IMR-90 (cell line): ENCODE results near the gene NDUFS7. TPM values are rescaled to one million over a fixed set of nuclear protein-coding genes. Genes with fewer than 3 reads are reported as not detected.

Experiments used
- ATAC-seq: fragments of 200-7000 bp; cut with Tn5 transposase; 2 replicates; pipeline ENCODE4 v1.9.1; 2020; ENCODE audit warnings: low read depth, mild to moderate bottlenecking, moderate library complexity
- BruUV-seq: library from RNA; stranded (reverse); fragments of 400-500 nt; replicated peaks from 2 replicates; lab custom pipeline; 2021; lab: Mats Ljungman, UMichigan
- CTCF ChIA-PET: fragments of 300-600 bp; formaldehyde crosslinking; extraction: SDS; loops from one replicate; lab custom pipeline; 2021; ENCODE audit warnings: antibody characterized with exemption; lab: Yijun Ruan, JAX
- POLR2A ChIA-PET: fragments of 300-600 bp; sonication (Branson Sonifier 250); formaldehyde crosslinking; loops from one replicate; lab custom pipeline; 2022; ENCODE audit warnings: antibody characterized with exemption; ENCODE audit not compliant: unreplicated experiment; lab: Charles Lee
- DNase-seq: peaks from one replicate; pipeline ENCODE4 v3.0.0; 2013
- H2AFZ ChIP-seq: replicated peaks from 2 replicates; pipeline ENCODE3; 2013; ENCODE audit warnings: low read length, mild to moderate bottlenecking; ENCODE audit not compliant: poor library complexity
- H2AK5ac ChIP-seq: 2 replicates; pipeline ENCODE4 v1.6.1; 2013; ENCODE audit warnings: low read depth, low read length, inconsistent platforms
- H2AK9ac ChIP-seq: replicated peaks from 2 replicates; pipeline ENCODE3; 2013; ENCODE audit warnings: mild to moderate bottlenecking, low read depth, low read length, moderate library complexity; ENCODE audit not compliant: poor library complexity
- H2BK120ac ChIP-seq: 2 replicates; pipeline ENCODE4 v1.6.1; 2013; ENCODE audit warnings: low read depth, low read length, inconsistent platforms
- H2BK15ac ChIP-seq: 3 replicates; pipeline ENCODE4 v1.6.1; 2013; ENCODE audit warnings: low read depth, low read length, inconsistent platforms
- H2BK20ac ChIP-seq: 2 replicates; pipeline ENCODE4 v1.6.1; 2013; ENCODE audit warnings: low read depth, mild to moderate bottlenecking, inconsistent platforms, low read length, moderate library complexity
- H2BK5ac ChIP-seq: 2 replicates; pipeline ENCODE4 v1.6.1; 2013; ENCODE audit warnings: mild to moderate bottlenecking, low read depth, low read length, inconsistent platforms; ENCODE audit not compliant: poor library complexity, severe bottlenecking
- H3K14ac ChIP-seq: replicated peaks from 2 replicates; pipeline ENCODE4 v1.6.1; 2013; ENCODE audit warnings: low read depth, low read length, inconsistent platforms
- H3K18ac ChIP-seq: 2 replicates; pipeline ENCODE4 v1.6.1; 2013; ENCODE audit warnings: low read depth, low read length, control low read depth
- H3K23ac ChIP-seq: 2 replicates; pipeline ENCODE4 v1.6.1; 2013; ENCODE audit warnings: low read depth, low read length, inconsistent platforms
- H3K27ac ChIP-seq: 2 replicates; pipeline ENCODE4 v1.5.1; 2013; ENCODE audit warnings: mild to moderate bottlenecking, control low read depth, low read length; ENCODE audit not compliant: insufficient read depth
- H3K27me3 ChIP-seq: 2 replicates; pipeline ENCODE4 v1.6.1; 2013; ENCODE audit warnings: low read length; ENCODE audit not compliant: control insufficient read depth, insufficient read depth
- H3K36me3 ChIP-seq: 2 replicates; pipeline ENCODE4 v1.6.1; 2013; ENCODE audit warnings: low read length, mixed read lengths; ENCODE audit not compliant: control insufficient read depth, insufficient read depth
- H3K4ac ChIP-seq: 2 replicates; pipeline ENCODE4 v1.6.1; 2013; ENCODE audit warnings: low read depth, low read length, inconsistent platforms
- H3K4me1 ChIP-seq: 2 replicates; pipeline ENCODE4 v1.6.1; 2013; ENCODE audit warnings: low read length, mixed read lengths; ENCODE audit not compliant: control insufficient read depth, insufficient read depth
- H3K4me2 ChIP-seq: 2 replicates; pipeline ENCODE4 v1.6.1; 2013; ENCODE audit warnings: low read depth, mild to moderate bottlenecking, control low read depth, low read length, moderate library complexity
- H3K4me3 ChIP-seq: 2 replicates; pipeline ENCODE4 v1.5.1; 2013; ENCODE audit warnings: low read depth, mild to moderate bottlenecking, control low read depth, low read length, moderate library complexity; ENCODE audit not compliant: insufficient read depth
- H3K56ac ChIP-seq: 2 replicates; pipeline ENCODE4 v1.6.1; 2013; ENCODE audit warnings: low read length, inconsistent platforms; ENCODE audit not compliant: insufficient read depth; ENCODE audit errors: extremely low read depth
- H3K79me1 ChIP-seq, 2 experiments: 2 replicates each; pipeline ENCODE4 v1.6.1; 2013; ENCODE audit warnings: low read length in 2 of 2, inconsistent platforms in 1 of 2, low read depth in 1 of 2
- H3K9ac ChIP-seq: 2 replicates; pipeline ENCODE4 v1.6.1; 2013; ENCODE audit warnings: low read depth, low read length, control low read depth
- H3K9me1 ChIP-seq: 2 replicates; pipeline ENCODE4 v1.6.1; 2013; ENCODE audit warnings: low read length, inconsistent platforms; ENCODE audit not compliant: insufficient read depth
- H3K9me3 ChIP-seq: 2 replicates; pipeline ENCODE4 v1.6.1; 2013; ENCODE audit warnings: low read length; ENCODE audit not compliant: control insufficient read depth, insufficient read depth
- H4K20me1 ChIP-seq: 2 replicates; pipeline ENCODE4 v1.6.1; 2013; ENCODE audit warnings: low read length, inconsistent platforms; ENCODE audit not compliant: insufficient read depth
- H4K5ac ChIP-seq: 2 replicates; pipeline ENCODE4 v1.6.1; 2013; ENCODE audit warnings: mild to moderate bottlenecking, low read depth, low read length, control low read depth
- H4K8ac ChIP-seq, 2 experiments: 2 replicates each; pipeline ENCODE4 v1.6.1; 2013; ENCODE audit warnings: low read depth in 2 of 2, low read length in 2 of 2, control low read depth in 1 of 2, inconsistent platforms in 1 of 2
- H4K91ac ChIP-seq: 2 replicates; pipeline ENCODE4 v1.6.1; 2013; ENCODE audit warnings: low read depth, low read length, inconsistent platforms; ENCODE audit not compliant: insufficient read depth
- BHLHE40 ChIP-seq: fragments of 150-350 bp; IDR thresholded peaks from 2 replicates; pipeline ENCODE4 v1.6.1; 2016; ENCODE audit warnings: mild to moderate bottlenecking, low read depth, low read length
- CHD1 ChIP-seq: IDR thresholded peaks from 2 replicates; pipeline ENCODE4 v1.6.1; 2012; ENCODE audit warnings: low read depth, low read length, improper control_type of control experiment
- FOS ChIP-seq: fragments of 150-350 bp; IDR thresholded peaks from 2 replicates; pipeline ENCODE4 v1.6.1; 2016; ENCODE audit warnings: low read depth, low read length
- MAFK ChIP-seq: IDR thresholded peaks from 2 replicates; pipeline ENCODE4 v1.6.1; 2012; ENCODE audit warnings: low read depth, low read length, improper control_type of control experiment
- MAZ ChIP-seq: IDR thresholded peaks from 2 replicates; pipeline ENCODE4 v1.6.1; 2012; ENCODE audit warnings: low read depth, mild to moderate bottlenecking, low read length, improper control_type of control experiment, moderate library complexity, borderline replicate concordance
- MXI1 ChIP-seq: IDR thresholded peaks from 2 replicates; pipeline ENCODE4 v1.6.1; 2012; ENCODE audit warnings: low read depth, mild to moderate bottlenecking, low read length, moderate library complexity, borderline replicate concordance
- NFE2L2 ChIP-seq: fragments of 150-350 bp; IDR thresholded peaks from 2 replicates; pipeline ENCODE4 v1.6.1; 2016; ENCODE audit warnings: low read depth, mild to moderate bottlenecking, low read length
- POLR2A ChIP-seq: IDR thresholded peaks from 2 replicates; pipeline ENCODE4 v1.6.1; 2012; ENCODE audit warnings: mild to moderate bottlenecking, low read depth, low read length
- RAD21 ChIP-seq: IDR thresholded peaks from 2 replicates; pipeline ENCODE4 v1.6.1; 2012; ENCODE audit warnings: low read length, improper control_type of control experiment
- RCOR1 ChIP-seq: IDR thresholded peaks from 2 replicates; pipeline ENCODE4 v1.6.1; 2012; ENCODE audit warnings: mild to moderate bottlenecking, low read length, improper control_type of control experiment; ENCODE audit not compliant: insufficient replicate concordance
- RFX5 ChIP-seq: IDR thresholded peaks from 2 replicates; pipeline ENCODE4 v1.8.0; 2012; ENCODE audit warnings: low read depth, mild to moderate bottlenecking, low read length, moderate library complexity
- SMC3 ChIP-seq: fragments of 150-350 bp; IDR thresholded peaks from 2 replicates; pipeline ENCODE4 v1.6.1; 2016; ENCODE audit warnings: low read depth, mild to moderate bottlenecking, antibody characterized with exemption, low read length, moderate library complexity
- WGBS, 2 experiments: methylation state at CpG; one replicate each; pipeline versions ENCODE4 v1.1.5 to v1.1.7; 2013; ENCODE audit warnings: missing lambda C conversion rate in 2 of 2; ENCODE audit not compliant: insufficient read length in 1 of 2; ENCODE audit errors: extremely low coverage in 2 of 2; 5-methylcytosine and 5-hydroxymethylcytosine counted together
- dilution Hi-C: fragments of 300-500 bp; cut with HindIII; formaldehyde crosslinking; loops from one replicate; pipeline ENCODE4 v1.14.3; 2018; ENCODE audit warnings: low sequenced_read_pairs; ENCODE audit not compliant: unreplicated experiment
- in situ Hi-C: fragments of 300-500 bp; cut with MboI; formaldehyde crosslinking; loops from 3 replicates; pipeline ENCODE4 v1.14.3; 2019; ENCODE audit warnings: low sequenced_read_pairs, inconsistent platforms, mixed read lengths
- intact Hi-C: fragments of 100-400 bp; cut with micrococcal nuclease; formaldehyde crosslinking; loops from 2 replicates; pipeline ENCODE4 v1.10.0; 2022
- polyA plus RNA-seq, 3 experiments: library from polyadenylated mRNA; depleted of rRNA; stranded (reverse); fragments of >200 nt; gene quantifications; 2 replicates each; pipeline ENCODE4 v1.2.3, GENCODE V29; 2012; ENCODE audit warnings: low replicate concordance in 1 of 3
- total RNA-seq: library from RNA; depleted of rRNA; stranded (reverse); fragments of >200 nt; gene quantifications from 2 replicates; pipeline ENCODE4 v1.2.3, GENCODE V29; 2012
- TF ChIP-seq, protein P1 (sequence below): fragments of 150-350 bp; IDR thresholded peaks from 2 replicates; pipeline ENCODE4 v1.6.1; 2016; ENCODE audit warnings: low read depth, mild to moderate bottlenecking, low read length, moderate library complexity, borderline replicate concordance
- TF ChIP-seq, protein P2 (sequence below): conservative IDR thresholded peaks from 2 replicates; pipeline ENCODE4 v1.5.1; 2012; ENCODE audit warnings: mild to moderate bottlenecking, low read depth, low read length, improper control_type of control experiment

The NDUFS7 gene
- total and polyA plus RNA-seq, 2 of the 4 experiments (the other 2 are of a cell fraction): 60.8 to 136 TPM

DNA sequence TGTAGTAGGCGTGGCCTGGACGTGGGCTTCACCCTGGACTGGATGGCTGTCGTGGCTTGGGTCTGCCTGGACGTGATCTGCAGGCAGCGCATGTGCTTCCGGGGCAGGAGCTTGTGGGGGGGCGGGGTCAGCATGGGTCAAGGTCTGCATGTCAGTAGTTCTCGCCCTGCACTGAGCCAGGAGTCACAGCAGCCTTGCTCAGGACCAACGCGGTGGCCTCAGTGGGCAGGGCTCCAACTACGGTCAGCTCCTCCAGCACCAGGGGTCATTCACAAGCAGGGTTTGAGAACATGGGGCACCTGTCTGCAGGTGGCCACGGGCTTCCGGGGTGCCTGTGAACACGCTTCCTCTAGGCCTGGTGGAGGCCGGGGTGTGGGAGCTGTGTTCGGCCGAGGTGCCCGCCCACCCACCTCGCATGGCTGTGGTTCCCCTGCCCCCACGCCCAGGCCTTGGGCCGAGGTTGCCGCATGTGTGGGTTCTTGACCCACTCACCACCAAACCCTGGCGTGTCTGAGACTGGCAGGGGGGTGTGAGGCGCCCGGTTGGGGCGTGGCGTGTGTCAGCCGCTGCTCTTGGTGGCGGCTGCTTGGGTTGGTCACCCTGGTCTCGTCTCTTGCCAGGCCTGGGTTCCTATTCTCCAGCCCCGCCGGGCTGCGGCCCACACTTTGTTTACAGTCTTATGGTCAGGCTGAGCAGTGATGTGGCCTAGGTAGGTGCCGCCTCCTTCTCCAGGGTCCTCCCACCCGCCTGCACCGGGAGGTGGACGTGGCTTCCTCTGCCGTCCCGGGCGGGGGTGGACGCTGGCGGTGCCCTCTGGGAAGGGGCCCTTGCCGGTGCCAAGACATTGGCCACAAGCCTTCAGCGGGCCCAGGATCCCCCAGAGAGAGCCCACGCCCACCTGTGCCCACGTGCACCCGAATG, 49.7 kb downstream of the NDUFS7 start (continued):
- no peak for TF ChIP-seq NFE2L2

DNA sequence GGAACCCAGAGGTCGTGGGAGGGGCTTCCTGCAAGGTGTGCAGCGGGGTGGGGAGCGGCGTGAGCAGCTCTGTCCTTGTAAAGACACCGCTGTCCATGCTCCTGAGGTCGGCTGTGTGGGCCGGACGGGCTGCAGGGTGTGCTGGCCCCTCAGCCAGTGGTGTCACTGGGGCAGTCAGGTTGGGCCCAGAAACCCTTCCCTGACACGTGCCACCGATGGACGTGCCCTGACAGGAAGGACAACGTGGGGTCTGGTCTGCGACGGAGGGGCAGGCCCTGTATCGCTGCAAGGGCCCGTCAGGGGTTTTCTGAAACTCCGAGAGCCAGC, 50.3 kb downstream of the NDUFS7 start:
- no peak overlapping the region for H2AK9ac ChIP-seq
- no peak overlapping the region for H4K5ac ChIP-seq
- H2BK5ac ChIP-seq: no peak overlapping the region
- no TSS peak for BruUV-seq
- peaks cover 2% of the 10 kb centered on the region; the same call in 1 of the 2 replicates for H3K4me1 ChIP-seq
- no peak for DNase-seq
- H3K4me3 ChIP-seq: no peak overlapping the region
- no peak overlapping the region for H4K91ac ChIP-seq
- intact Hi-C loops (no loop called here), dilution Hi-C loops (no loop called here), in situ Hi-C loops (no loop called here)
- no peak overlapping the region for H3K14ac ChIP-seq
- H3K9me1 ChIP-seq: no peaks in the 10 kb centered on the region; the same call in 1 of the 2 replicates
- no peak for ATAC-seq
- no peak overlapping the region for H3K23ac ChIP-seq
- H3K56ac ChIP-seq: no peak overlapping the region
- H2BK120ac ChIP-seq: no peak overlapping the region
- H4K8ac ChIP-seq: no peak overlapping the region
- no peaks in the 10 kb centered on the region for H3K27me3 ChIP-seq
- ChIA-PET CTCF (no interaction called here), POLR2A (no interaction called here)
- H2AFZ ChIP-seq: peak overlapping the region; percentile 51
- no peak overlapping the region for H3K4me2 ChIP-seq
- H3K79me1 ChIP-seq: peaks cover 15 to 38% of the 10 kb centered on the region in 2 experiments
- H3K27ac ChIP-seq: no peak overlapping the region
- no peak overlapping the region for H2BK15ac ChIP-seq
- no peak overlapping the region for H3K18ac ChIP-seq
- no peak overlapping the region for H2AK5ac ChIP-seq
- peaks cover 17% of the 10 kb centered on the region for H4K20me1 ChIP-seq
- H2BK20ac ChIP-seq: no peak overlapping the region
- H3K4ac ChIP-seq: no peak overlapping the region
- WGBS, 2 experiments: 93% methylated on average over 17 of the region's 17 CpGs; no CpG with 5 or more reads in 1 of the 2 experiments
- no peaks in the 10 kb centered on the region for H3K9me3 ChIP-seq
- peaks cover 53% of the 10 kb centered on the region for H3K36me3 ChIP-seq
- no peak overlapping the region for H3K9ac ChIP-seq
- no peak for TF ChIP-seq NFE2L2
- no peak for TF ChIP-seq MXI1
- TF ChIP-seq MAFK: no peak
- TF ChIP-seq MAZ: no peak
- TF ChIP-seq RCOR1: no peak
- no peak for TF ChIP-seq BHLHE40
- no peak for TF ChIP-seq RAD21
- TF ChIP-seq, protein P1, sequence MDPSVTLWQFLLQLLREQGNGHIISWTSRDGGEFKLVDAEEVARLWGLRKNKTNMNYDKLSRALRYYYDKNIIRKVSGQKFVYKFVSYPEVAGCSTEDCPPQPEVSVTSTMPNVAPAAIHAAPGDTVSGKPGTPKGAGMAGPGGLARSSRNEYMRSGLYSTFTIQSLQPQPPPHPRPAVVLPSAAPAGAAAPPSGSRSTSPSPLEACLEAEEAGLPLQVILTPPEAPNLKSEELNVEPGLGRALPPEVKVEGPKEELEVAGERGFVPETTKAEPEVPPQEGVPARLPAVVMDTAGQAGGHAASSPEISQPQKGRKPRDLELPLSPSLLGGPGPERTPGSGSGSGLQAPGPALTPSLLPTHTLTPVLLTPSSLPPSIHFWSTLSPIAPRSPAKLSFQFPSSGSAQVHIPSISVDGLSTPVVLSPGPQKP: no peak
- no peak for TF ChIP-seq FOS
- TF ChIP-seq CHD1: no peak
- TF ChIP-seq RFX5: no peak
- no peak for TF ChIP-seq SMC3
- no peak for TF ChIP-seq POLR2A
- TF ChIP-seq, protein P2, sequence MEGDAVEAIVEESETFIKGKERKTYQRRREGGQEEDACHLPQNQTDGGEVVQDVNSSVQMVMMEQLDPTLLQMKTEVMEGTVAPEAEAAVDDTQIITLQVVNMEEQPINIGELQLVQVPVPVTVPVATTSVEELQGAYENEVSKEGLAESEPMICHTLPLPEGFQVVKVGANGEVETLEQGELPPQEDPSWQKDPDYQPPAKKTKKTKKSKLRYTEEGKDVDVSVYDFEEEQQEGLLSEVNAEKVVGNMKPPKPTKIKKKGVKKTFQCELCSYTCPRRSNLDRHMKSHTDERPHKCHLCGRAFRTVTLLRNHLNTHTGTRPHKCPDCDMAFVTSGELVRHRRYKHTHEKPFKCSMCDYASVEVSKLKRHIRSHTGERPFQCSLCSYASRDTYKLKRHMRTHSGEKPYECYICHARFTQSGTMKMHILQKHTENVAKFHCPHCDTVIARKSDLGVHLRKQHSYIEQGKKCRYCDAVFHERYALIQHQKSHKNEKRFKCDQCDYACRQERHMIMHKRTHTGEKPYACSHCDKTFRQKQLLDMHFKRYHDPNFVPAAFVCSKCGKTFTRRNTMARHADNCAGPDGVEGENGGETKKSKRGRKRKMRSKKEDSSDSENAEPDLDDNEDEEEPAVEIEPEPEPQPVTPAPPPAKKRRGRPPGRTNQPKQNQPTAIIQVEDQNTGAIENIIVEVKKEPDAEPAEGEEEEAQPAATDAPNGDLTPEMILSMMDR: no peak
